Measurements from ENCODE around the gene PDE4DIP.
"Not testable (repeated sequence)": the region's sequence is repeated elsewhere in the genome, so short reads cannot be mapped to it uniquely, and the experiment has no call there.

DNA sequence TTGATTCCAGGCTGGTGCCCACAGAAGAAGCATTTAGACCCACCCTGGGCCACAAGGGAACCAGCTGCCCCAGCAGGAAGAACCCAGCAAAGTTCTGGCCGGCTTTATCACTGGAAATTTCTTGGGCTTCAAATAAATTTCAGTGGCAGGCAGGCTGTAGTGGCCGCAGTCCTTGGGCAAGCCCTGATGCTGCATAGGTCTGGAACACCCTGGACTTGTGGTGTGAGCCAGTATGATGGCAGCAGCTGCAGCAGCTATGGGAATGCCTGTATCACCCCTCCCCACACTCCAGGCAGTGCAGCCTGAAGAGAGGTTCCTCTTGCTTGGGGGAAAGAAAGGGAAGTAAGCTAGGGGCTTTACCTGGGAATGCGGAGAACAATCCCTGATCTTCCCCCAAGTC is 189.7 kb downstream of the PDE4DIP start:
- TF ChIP-seq, protein P1, sequence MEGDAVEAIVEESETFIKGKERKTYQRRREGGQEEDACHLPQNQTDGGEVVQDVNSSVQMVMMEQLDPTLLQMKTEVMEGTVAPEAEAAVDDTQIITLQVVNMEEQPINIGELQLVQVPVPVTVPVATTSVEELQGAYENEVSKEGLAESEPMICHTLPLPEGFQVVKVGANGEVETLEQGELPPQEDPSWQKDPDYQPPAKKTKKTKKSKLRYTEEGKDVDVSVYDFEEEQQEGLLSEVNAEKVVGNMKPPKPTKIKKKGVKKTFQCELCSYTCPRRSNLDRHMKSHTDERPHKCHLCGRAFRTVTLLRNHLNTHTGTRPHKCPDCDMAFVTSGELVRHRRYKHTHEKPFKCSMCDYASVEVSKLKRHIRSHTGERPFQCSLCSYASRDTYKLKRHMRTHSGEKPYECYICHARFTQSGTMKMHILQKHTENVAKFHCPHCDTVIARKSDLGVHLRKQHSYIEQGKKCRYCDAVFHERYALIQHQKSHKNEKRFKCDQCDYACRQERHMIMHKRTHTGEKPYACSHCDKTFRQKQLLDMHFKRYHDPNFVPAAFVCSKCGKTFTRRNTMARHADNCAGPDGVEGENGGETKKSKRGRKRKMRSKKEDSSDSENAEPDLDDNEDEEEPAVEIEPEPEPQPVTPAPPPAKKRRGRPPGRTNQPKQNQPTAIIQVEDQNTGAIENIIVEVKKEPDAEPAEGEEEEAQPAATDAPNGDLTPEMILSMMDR (IDR thresholded peaks at IDR 0.05; ENCODE audit: low read depth, low read length, missing input control) = not testable (repeated sequence)
- TF ChIP-seq YY1 (IDR thresholded peaks at IDR 0.05); EGR1 (IDR thresholded peaks at IDR 0.05; ENCODE audit: low read depth in 2 of 2); SP1 (IDR thresholded peaks at IDR 0.05); RXRA (IDR thresholded peaks at IDR 0.05): not testable (repeated sequence)
- TF ChIP-seq, protein P2, sequence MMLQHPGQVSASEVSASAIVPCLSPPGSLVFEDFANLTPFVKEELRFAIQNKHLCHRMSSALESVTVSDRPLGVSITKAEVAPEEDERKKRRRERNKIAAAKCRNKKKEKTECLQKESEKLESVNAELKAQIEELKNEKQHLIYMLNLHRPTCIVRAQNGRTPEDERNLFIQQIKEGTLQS (IDR thresholded peaks at IDR 0.05) = not testable (repeated sequence)
- TF ChIP-seq, protein P3, sequence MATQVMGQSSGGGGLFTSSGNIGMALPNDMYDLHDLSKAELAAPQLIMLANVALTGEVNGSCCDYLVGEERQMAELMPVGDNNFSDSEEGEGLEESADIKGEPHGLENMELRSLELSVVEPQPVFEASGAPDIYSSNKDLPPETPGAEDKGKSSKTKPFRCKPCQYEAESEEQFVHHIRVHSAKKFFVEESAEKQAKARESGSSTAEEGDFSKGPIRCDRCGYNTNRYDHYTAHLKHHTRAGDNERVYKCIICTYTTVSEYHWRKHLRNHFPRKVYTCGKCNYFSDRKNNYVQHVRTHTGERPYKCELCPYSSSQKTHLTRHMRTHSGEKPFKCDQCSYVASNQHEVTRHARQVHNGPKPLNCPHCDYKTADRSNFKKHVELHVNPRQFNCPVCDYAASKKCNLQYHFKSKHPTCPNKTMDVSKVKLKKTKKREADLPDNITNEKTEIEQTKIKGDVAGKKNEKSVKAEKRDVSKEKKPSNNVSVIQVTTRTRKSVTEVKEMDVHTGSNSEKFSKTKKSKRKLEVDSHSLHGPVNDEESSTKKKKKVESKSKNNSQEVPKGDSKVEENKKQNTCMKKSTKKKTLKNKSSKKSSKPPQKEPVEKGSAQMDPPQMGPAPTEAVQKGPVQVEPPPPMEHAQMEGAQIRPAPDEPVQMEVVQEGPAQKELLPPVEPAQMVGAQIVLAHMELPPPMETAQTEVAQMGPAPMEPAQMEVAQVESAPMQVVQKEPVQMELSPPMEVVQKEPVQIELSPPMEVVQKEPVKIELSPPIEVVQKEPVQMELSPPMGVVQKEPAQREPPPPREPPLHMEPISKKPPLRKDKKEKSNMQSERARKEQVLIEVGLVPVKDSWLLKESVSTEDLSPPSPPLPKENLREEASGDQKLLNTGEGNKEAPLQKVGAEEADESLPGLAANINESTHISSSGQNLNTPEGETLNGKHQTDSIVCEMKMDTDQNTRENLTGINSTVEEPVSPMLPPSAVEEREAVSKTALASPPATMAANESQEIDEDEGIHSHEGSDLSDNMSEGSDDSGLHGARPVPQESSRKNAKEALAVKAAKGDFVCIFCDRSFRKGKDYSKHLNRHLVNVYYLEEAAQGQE (IDR thresholded peaks at IDR 0.05) = not testable (repeated sequence)

Measured in liver (tissue), 3 donors.